Measurements from ENCODE around the gene RNU4-1.
"Not testable (repeated sequence)": the region's sequence is repeated elsewhere in the genome, so short reads cannot be mapped to it uniquely, and the experiment has no call there.

Gene RNU4-1

DNA sequence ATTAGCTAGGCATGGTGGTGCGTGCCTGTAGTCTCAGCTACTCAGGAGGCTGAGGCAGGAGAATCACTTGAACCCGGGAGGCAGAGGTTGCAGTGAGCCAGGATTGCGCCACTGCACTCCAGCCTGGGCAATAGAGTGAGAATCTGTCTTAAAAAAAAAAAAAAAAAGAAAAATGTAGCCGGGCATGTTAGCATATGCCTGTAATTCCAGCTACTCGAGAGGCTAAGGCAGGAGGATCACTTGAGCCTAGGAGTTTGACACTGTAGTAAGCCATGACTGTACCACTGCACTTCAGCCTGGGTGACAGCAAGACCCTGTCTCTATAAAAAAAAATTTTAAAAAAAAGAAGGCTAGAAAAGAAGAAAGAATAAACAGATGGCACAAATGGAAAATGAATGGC is 46.3 kb downstream of the RNU4-1 start:
- H3K9me3 ChIP-seq (ENCODE audit: low read length); H3K4me3 ChIP-seq (ENCODE audit: low read length); H3K4me1 ChIP-seq (ENCODE audit: insufficient read depth, low read length); H3K36me3 ChIP-seq (ENCODE audit: insufficient read depth, low read length); H3K27me3 ChIP-seq (ENCODE audit: insufficient read depth, low read length); H2AFZ ChIP-seq (ENCODE audit: low read depth, low read length): not testable (repeated sequence)

Measured in neuron (in vitro differentiated cells).